IPS-18c (cell line): ENCODE measurements around the gene FBXL19.

ENCODE experiments used
- H3K4me3 ChIP-seq: 2 replicates; pipeline ENCODE4 v1.7.0; 2013; ENCODE audit warnings: low read depth, mild to moderate bottlenecking, low read length, moderate library complexity; ENCODE audit not compliant: insufficient read depth
- H3K9me3 ChIP-seq: one replicate; pipeline ENCODE4 v1.6.1; 2013; ENCODE audit warnings: mild to moderate bottlenecking, low read length, moderate library complexity; ENCODE audit not compliant: control insufficient read depth, insufficient read depth

Gene FBXL19

GRCh38 chr16:30910427-30911029 is 12.8 kb upstream of the FBXL19 start:
- Histone ChIP-seq H3K4me3 (no peak overlapping the region), H3K9me3 (no peaks in the 10 kb centered on the region)

GRCh38 chr16:30912794-30913412 is 10.5 kb upstream of the FBXL19 start:
- Histone ChIP-seq H3K4me3 (no peak overlapping the region), H3K9me3 (no peaks in the 10 kb centered on the region)

- no peaks in the 10 kb centered on the region for H3K9me3 ChIP-seq
- H3K4me3 ChIP-seq = no peak overlapping the region
Measured at GRCh38 chr16:30914830-30915229, 8.5 kb upstream of the FBXL19 start.

- Histone ChIP-seq H3K9me3 (no peaks in the 10 kb centered on the region), H3K4me3 (no peak overlapping the region)
Measured at GRCh38 chr16:30918614-30919013, 4.8 kb upstream of the FBXL19 start.

- H3K4me3 ChIP-seq = no peak overlapping the region
- no peaks in the 10 kb centered on the region for H3K9me3 ChIP-seq
Measured at GRCh38 chr16:30920891-30921290, 2.5 kb upstream of the FBXL19 start.

GRCh38 chr16:30921459-30921747 is 2.0 kb upstream of the FBXL19 start:
- no peaks in the 10 kb centered on the region for H3K9me3 ChIP-seq
- H3K4me3 ChIP-seq = peak overlapping the region; percentile 90; the same call in 1 of the 2 replicates

- peaks cover 3% of the 10 kb centered on the region for H3K9me3 ChIP-seq
- H3K4me3 ChIP-seq = peak overlapping the region; percentile 90
Measured at GRCh38 chr16:30921748-30922419, 1.5 kb upstream of the FBXL19 start.

GRCh38 chr16:30922420-30922959 is 882 bp upstream of the FBXL19 start:
- Histone ChIP-seq H3K9me3 (peaks cover 3% of the 10 kb centered on the region), H3K4me3 (peak overlapping the region; percentile 90)

GRCh38 chr16:30922960-30923535 is 324 bp upstream of the FBXL19 start:
- Histone ChIP-seq H3K4me3 (peak overlapping the region; percentile 26), H3K9me3 (peaks cover 3% of the 10 kb centered on the region)

GRCh38 chr16:30924076-30924912 is 922 bp downstream of the FBXL19 start:
- peak overlapping the region; percentile 52 for H3K4me3 ChIP-seq
- peaks cover 3% of the 10 kb centered on the region for H3K9me3 ChIP-seq

GRCh38 chr16:30924913-30925631 is 1.7 kb downstream of the FBXL19 start:
- H3K4me3 ChIP-seq = peak overlapping the region; percentile 52
- peaks cover 3% of the 10 kb centered on the region for H3K9me3 ChIP-seq

- peaks cover 3% of the 10 kb centered on the region for H3K9me3 ChIP-seq
- no peak overlapping the region; the same call in 1 of the 2 replicates for H3K4me3 ChIP-seq
Measured at GRCh38 chr16:30925632-30925987, 2.2 kb downstream of the FBXL19 start.

- H3K4me3 ChIP-seq = no peak overlapping the region
- H3K9me3 ChIP-seq = peaks cover 3% of the 10 kb centered on the region
Measured at GRCh38 chr16:30925995-30926811, 2.8 kb downstream of the FBXL19 start.

GRCh38 chr16:30926937-30927788 is 3.8 kb downstream of the FBXL19 start:
- 0 out of 2 replicates have a peak overlapping the region, but pooled peaks have one; percentile 11 for H3K4me3 ChIP-seq

GRCh38 chr16:30927789-30928378 is 4.5 kb downstream of the FBXL19 start:
- Histone ChIP-seq H3K4me3 (0 out of 2 replicates have a peak overlapping the region, but pooled peaks have one; percentile 11), H3K9me3 (peaks cover 3% of the 10 kb centered on the region)

More at GRCh38 chr16:30926937-30927788, 3.8 kb downstream of the FBXL19 start:
- peaks cover 3% of the 10 kb centered on the region for H3K9me3 ChIP-seq
